Measurements from ENCODE around the gene RBPJ.

DNA sequence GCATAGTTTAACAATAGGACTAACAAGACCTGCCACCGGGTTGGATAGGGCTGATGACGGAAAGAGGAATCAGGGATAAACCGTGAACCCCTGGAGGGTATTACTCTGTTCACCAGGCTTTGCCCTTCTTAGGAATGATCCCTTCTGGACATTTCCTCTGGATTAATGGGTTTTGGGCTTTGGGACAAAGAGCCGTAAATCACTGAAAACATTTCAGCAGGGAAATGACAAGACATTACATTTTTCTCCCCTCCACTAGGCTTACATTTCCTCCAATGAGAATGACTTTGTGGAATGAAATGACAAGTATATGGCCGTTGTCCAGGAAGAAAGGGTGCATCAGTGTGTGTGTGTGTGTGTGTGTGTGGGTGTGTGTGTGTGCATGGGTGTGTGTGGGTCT is 25.9 kb upstream of the RBPJ start:
- no peak for TF ChIP-seq POLR2A (IDR thresholded peaks at IDR 0.05)
- TF ChIP-seq, protein P1, sequence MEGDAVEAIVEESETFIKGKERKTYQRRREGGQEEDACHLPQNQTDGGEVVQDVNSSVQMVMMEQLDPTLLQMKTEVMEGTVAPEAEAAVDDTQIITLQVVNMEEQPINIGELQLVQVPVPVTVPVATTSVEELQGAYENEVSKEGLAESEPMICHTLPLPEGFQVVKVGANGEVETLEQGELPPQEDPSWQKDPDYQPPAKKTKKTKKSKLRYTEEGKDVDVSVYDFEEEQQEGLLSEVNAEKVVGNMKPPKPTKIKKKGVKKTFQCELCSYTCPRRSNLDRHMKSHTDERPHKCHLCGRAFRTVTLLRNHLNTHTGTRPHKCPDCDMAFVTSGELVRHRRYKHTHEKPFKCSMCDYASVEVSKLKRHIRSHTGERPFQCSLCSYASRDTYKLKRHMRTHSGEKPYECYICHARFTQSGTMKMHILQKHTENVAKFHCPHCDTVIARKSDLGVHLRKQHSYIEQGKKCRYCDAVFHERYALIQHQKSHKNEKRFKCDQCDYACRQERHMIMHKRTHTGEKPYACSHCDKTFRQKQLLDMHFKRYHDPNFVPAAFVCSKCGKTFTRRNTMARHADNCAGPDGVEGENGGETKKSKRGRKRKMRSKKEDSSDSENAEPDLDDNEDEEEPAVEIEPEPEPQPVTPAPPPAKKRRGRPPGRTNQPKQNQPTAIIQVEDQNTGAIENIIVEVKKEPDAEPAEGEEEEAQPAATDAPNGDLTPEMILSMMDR (IDR thresholded peaks at IDR 0.05) = no peak

Measured in esophagus squamous epithelium (tissue), 4 donors.